Stomach (tissue), 9 donors: Measurements from ENCODE around the gene DPYSL4. TPM values are rescaled to one million over a fixed set of nuclear protein-coding genes. Genes with fewer than 3 reads are reported as not detected.

Source experiments
- DNase-seq, 2 donors: peaks; one replicate each; pipeline versions ENCODE4 v3.0.0 to v3.0.0-alpha.2; 2013 to 2019
- H3K27ac ChIP-seq, 5 donors: fragments of 200-600 bp in 4 of 5; sonication (generic) in 4 of 5; one replicate each; pipeline ENCODE4 v1.5.1; 2013 to 2019; ENCODE audit warnings: mild to moderate bottlenecking in 1 of 5, moderate library complexity in 1 of 5
- H3K27me3 ChIP-seq, 3 donors: fragments of 200-600 bp; sonication (generic); one replicate each; pipeline ENCODE4 v1.5.1; 2017 to 2019; ENCODE audit warnings: mixed run types in 1 of 3
- H3K36me3 ChIP-seq, 4 donors: fragments of 200-600 bp; sonication (generic); 1 replicate in 3 of 4; 2 replicates in 1 of 4; pipeline ENCODE4 v1.5.1; 2016 to 2019
- H3K4me1 ChIP-seq, 4 donors: fragments of 200-600 bp; sonication (generic); one replicate each; pipeline ENCODE4 v1.5.1; 2016 to 2019
- H3K4me3 ChIP-seq, 4 donors: fragments of 200-600 bp; sonication (generic) in 3 of 4; one replicate each; pipeline ENCODE4 v1.5.1; 2016 to 2019; ENCODE audit warnings: mild to moderate bottlenecking in 1 of 4
- H3K9me3 ChIP-seq, 4 donors: fragments of 200-600 bp; sonication (generic); one replicate each; pipeline ENCODE4 v1.5.1; 2016 to 2019
- CTCF ChIP-seq, 7 experiments: fragments of 450-650 bp in 4 of 7; fragments of 200-600 bp in 3 of 7; sonication (generic) in 3 of 7; IDR thresholded peaks; one replicate each; pipeline ENCODE4 v1.5.1; 2016 to 2019; ENCODE audit warnings: antibody characterized with exemption in 7 of 7, control low read depth in 2 of 7, mild to moderate bottlenecking in 1 of 7
- EP300 ChIP-seq: sonication (generic); formaldehyde crosslinking; IDR thresholded peaks from one replicate; pipeline ENCODE4 v1.6.1; 2017; ENCODE audit warnings: antibody characterized with exemption
- POLR2A ChIP-seq, 4 donors: fragments of 450-650 bp; IDR thresholded peaks; one replicate each; pipeline ENCODE4 v1.6.1; 2016; ENCODE audit warnings: antibody characterized with exemption in 4 of 4, control low read depth in 2 of 4, mild to moderate bottlenecking in 1 of 4, moderate library complexity in 1 of 4
- POLR2AphosphoS5 ChIP-seq, 3 donors: sonication (generic); formaldehyde crosslinking; IDR thresholded peaks; one replicate each; pipeline ENCODE4 v1.6.1; 2016; ENCODE audit warnings: antibody characterized with exemption in 3 of 3
- WGBS, 5 donors: extraction: QIAGEN DNeasy Blood & Tissue Kit in 3 of 5; methylation state at CpG; one replicate each; pipeline versions ENCODE4 v1.1.5 to v1.1.7; 2013 to 2018; 5-methylcytosine and 5-hydroxymethylcytosine counted together
- intact Hi-C: fragments of 100-400 bp; cut with DNase I; formaldehyde crosslinking; loops from one replicate; pipeline ENCODE4 v1.15.1; 2023; ENCODE audit warnings: low total_unique reads
- polyA plus RNA-seq, 3 donors: library from polyadenylated mRNA; stranded (reverse); fragments of 200-250 nt; gene quantifications; one replicate each; pipeline ENCODE4 v1.2.3, GENCODE V29; 2013
- total RNA-seq, 5 donors: library from RNA; depleted of rRNA; stranded (reverse); fragments of >200 nt; gene quantifications; one replicate each; pipeline versions ENCODE4 v1.1.0 to v1.2.3, GENCODE V29; 2014 to 2016
- donor health status: healthy with polysubstance abuse.
- donor health status: Bipolar disorder and iron deficiency.
- donor health status: healthy.

Gene DPYSL4
- total and polyA plus RNA-seq, 8 donors = 0.43 to 2.0 (median 0.68) TPM; not detected in 3

GRCh38 chr10:132167976-132168375, 18.8 kb upstream of the DPYSL4 start:
- intact Hi-C loops = no loop called here
- H3K9me3 ChIP-seq = no peaks in the 10 kb centered on the region
- peaks cover 0 to 20% (median 8%) of the 10 kb centered on the region in 4 donors for H3K36me3 ChIP-seq
- no peak for DNase-seq
- peaks cover 7 to 11% (median 7%) of the 10 kb centered on the region in 4 donors for H3K4me1 ChIP-seq
- H3K27ac ChIP-seq = no peak overlapping the region
- 86 to 94% (median 88%) methylated on average over 16 to 17 of the region's 17 CpGs for WGBS, 5 donors
- no peak for TF ChIP-seq CTCF (IDR thresholded peaks at IDR 0.05)
- TF ChIP-seq POLR2A (IDR thresholded peaks at IDR 0.05) = no peak
- no peak for TF ChIP-seq POLR2AphosphoS5 (IDR thresholded peaks at IDR 0.05)
- TF ChIP-seq EP300 = no peak
- peaks cover 0 to 71% (median 11%) of the 10 kb centered on the region in 3 donors for H3K27me3 ChIP-seq
- no peak overlapping the region for H3K4me3 ChIP-seq

- DNase-seq = no peak
- no peak for TF ChIP-seq EP300
- no peak for TF ChIP-seq CTCF (IDR thresholded peaks at IDR 0.05)
- no peak for TF ChIP-seq POLR2AphosphoS5 (IDR thresholded peaks at IDR 0.05)
- no peak for TF ChIP-seq POLR2A (IDR thresholded peaks at IDR 0.05)
- Histone ChIP-seq H3K4me1 (peaks cover under 1 to 5% (median 1%) of the 10 kb centered on the region in 4 donors), H3K9me3 (no peaks in the 10 kb centered on the region), H3K4me3 (no peak overlapping the region), H3K36me3 (peaks cover 0 to 20% (median 8%) of the 10 kb centered on the region in 4 donors), H3K27me3 (peaks cover 0 to 70% (median 5%) of the 10 kb centered on the region in 3 donors), H3K27ac (no peak overlapping the region)
- 72 to 87% (median 81%) methylated on average over 6 to 28 of the region's 28 CpGs for WGBS, 5 donors
- intact Hi-C loops = no loop called here
These were observed 18.1 kb upstream of the DPYSL4 start for GRCh38 chr10:132168571-132169030.

- TF ChIP-seq EP300 = no peak
- no peak for TF ChIP-seq CTCF (IDR thresholded peaks at IDR 0.05)
- TF ChIP-seq POLR2A (IDR thresholded peaks at IDR 0.05) = no peak
- TF ChIP-seq POLR2AphosphoS5 (IDR thresholded peaks at IDR 0.05) = no peak
- Histone ChIP-seq H3K27ac (no peak overlapping the region), H3K4me1 (no peaks in the 10 kb centered on the region), H3K9me3 (no peaks in the 10 kb centered on the region), H3K4me3 (no peak overlapping the region), H3K27me3 (peaks cover 0 to 66% (median 3%) of the 10 kb centered on the region in 3 donors), H3K36me3 (peaks cover 0 to 20% (median 8%) of the 10 kb centered on the region in 4 donors)
- no peak for DNase-seq
- intact Hi-C loops = no loop called here
- WGBS, 5 donors = 79 to 93% (median 88%) methylated on average over 13 to 42 of the region's 42 CpGs
These were observed 17.6 kb upstream of the DPYSL4 start for GRCh38 chr10:132169031-132169765.

GRCh38 chr10:132169766-132170560, 16.8 kb upstream of the DPYSL4 start:
- DNase-seq = no peak
- H3K4me1 ChIP-seq = no peaks in the 10 kb centered on the region
- no peak overlapping the region for H3K27ac ChIP-seq
- TF ChIP-seq CTCF (IDR thresholded peaks at IDR 0.05) (no peak), POLR2A (IDR thresholded peaks at IDR 0.05) (no peak), POLR2AphosphoS5 (IDR thresholded peaks at IDR 0.05) (no peak), EP300 (no peak)
- H3K27me3 ChIP-seq = peaks cover 0 to 64% (median 3%) of the 10 kb centered on the region in 3 donors
- H3K36me3 ChIP-seq = peaks cover 0 to 20% (median 6%) of the 10 kb centered on the region in 4 donors
- no peaks in the 10 kb centered on the region for H3K9me3 ChIP-seq
- 85 to 96% (median 87%) methylated on average over 9 to 46 of the region's 46 CpGs for WGBS, 5 donors
- no peak overlapping the region for H3K4me3 ChIP-seq
- intact Hi-C loops = no loop called here
